Stomach (tissue), 9 donors: Measurements from ENCODE around the gene KCNK3. TPM values are rescaled to one million over a fixed set of nuclear protein-coding genes. Genes with fewer than 3 reads are reported as not detected.
A peak's percentile ranks its signal among the peaks of the same experiment; 100 is the strongest.

ENCODE experiments used
- DNase-seq, 2 donors: peaks; one replicate each; pipeline versions ENCODE4 v3.0.0 to v3.0.0-alpha.2; 2013 to 2019
- H3K27ac ChIP-seq, 5 donors: fragments of 200-600 bp in 4 of 5; sonication (generic) in 4 of 5; one replicate each; pipeline ENCODE4 v1.5.1; 2013 to 2019; ENCODE audit warnings: mild to moderate bottlenecking in 1 of 5, moderate library complexity in 1 of 5
- H3K27me3 ChIP-seq, 3 donors: fragments of 200-600 bp; sonication (generic); one replicate each; pipeline ENCODE4 v1.5.1; 2017 to 2019; ENCODE audit warnings: mixed run types in 1 of 3
- H3K36me3 ChIP-seq, 4 donors: fragments of 200-600 bp; sonication (generic); 1 replicate in 3 of 4; 2 replicates in 1 of 4; pipeline ENCODE4 v1.5.1; 2016 to 2019
- H3K4me1 ChIP-seq, 4 donors: fragments of 200-600 bp; sonication (generic); one replicate each; pipeline ENCODE4 v1.5.1; 2016 to 2019
- H3K4me3 ChIP-seq, 4 donors: fragments of 200-600 bp; sonication (generic) in 3 of 4; one replicate each; pipeline ENCODE4 v1.5.1; 2016 to 2019; ENCODE audit warnings: mild to moderate bottlenecking in 1 of 4
- H3K9me3 ChIP-seq, 4 donors: fragments of 200-600 bp; sonication (generic); one replicate each; pipeline ENCODE4 v1.5.1; 2016 to 2019
- CTCF ChIP-seq, 7 experiments: fragments of 450-650 bp in 4 of 7; fragments of 200-600 bp in 3 of 7; sonication (generic) in 3 of 7; IDR thresholded peaks; one replicate each; pipeline ENCODE4 v1.5.1; 2016 to 2019; ENCODE audit warnings: antibody characterized with exemption in 7 of 7, control low read depth in 2 of 7, mild to moderate bottlenecking in 1 of 7
- EP300 ChIP-seq: sonication (generic); formaldehyde crosslinking; IDR thresholded peaks from one replicate; pipeline ENCODE4 v1.6.1; 2017; ENCODE audit warnings: antibody characterized with exemption
- POLR2A ChIP-seq, 4 donors: fragments of 450-650 bp; IDR thresholded peaks; one replicate each; pipeline ENCODE4 v1.6.1; 2016; ENCODE audit warnings: antibody characterized with exemption in 4 of 4, control low read depth in 2 of 4, mild to moderate bottlenecking in 1 of 4, moderate library complexity in 1 of 4
- POLR2AphosphoS5 ChIP-seq, 3 donors: sonication (generic); formaldehyde crosslinking; IDR thresholded peaks; one replicate each; pipeline ENCODE4 v1.6.1; 2016; ENCODE audit warnings: antibody characterized with exemption in 3 of 3
- WGBS, 5 donors: extraction: QIAGEN DNeasy Blood & Tissue Kit in 3 of 5; methylation state at CpG; one replicate each; pipeline versions ENCODE4 v1.1.5 to v1.1.7; 2013 to 2018; 5-methylcytosine and 5-hydroxymethylcytosine counted together
- intact Hi-C: fragments of 100-400 bp; cut with DNase I; formaldehyde crosslinking; loops from one replicate; pipeline ENCODE4 v1.15.1; 2023; ENCODE audit warnings: low total_unique reads
- polyA plus RNA-seq, 3 donors: library from polyadenylated mRNA; stranded (reverse); fragments of 200-250 nt; gene quantifications; one replicate each; pipeline ENCODE4 v1.2.3, GENCODE V29; 2013
- total RNA-seq, 5 donors: library from RNA; depleted of rRNA; stranded (reverse); fragments of >200 nt; gene quantifications; one replicate each; pipeline versions ENCODE4 v1.1.0 to v1.2.3, GENCODE V29; 2014 to 2016
- donor health status: healthy with polysubstance abuse.
- donor health status: Bipolar disorder and iron deficiency.
- donor health status: healthy.

The KCNK3 gene
- total and polyA plus RNA-seq, 8 donors, result 0.62 to 22.8 (median 1.9) TPM

GRCh38 chr2:26687328-26687727, 5.2 kb upstream of the KCNK3 start:
- H3K9me3 ChIP-seq, result no peaks in the 10 kb centered on the region
- TF ChIP-seq POLR2AphosphoS5 (IDR thresholded peaks at IDR 0.05) (no peak), EP300 (no peak), CTCF (IDR thresholded peaks at IDR 0.05) (no peak), POLR2A (IDR thresholded peaks at IDR 0.05) (no peak)
- H3K4me1 ChIP-seq, result peaks cover 11 to 14% (median 12%) of the 10 kb centered on the region in 4 donors
- peaks cover 0 to 71% (median 10%) of the 10 kb centered on the region in 3 donors for H3K27me3 ChIP-seq
- H3K36me3 ChIP-seq, result no peaks in the 10 kb centered on the region
- no peak overlapping the region for H3K4me3 ChIP-seq
- no peak for DNase-seq
- WGBS, 5 donors, result 71 to 85% (median 74%) methylated on average over 2 to 4 of the region's 4 CpGs
- intact Hi-C loops, result no loop called here
- no peak overlapping the region for H3K27ac ChIP-seq

- no peaks in the 10 kb centered on the region for H3K36me3 ChIP-seq
- intact Hi-C loops, result no loop called here
- no peaks in the 10 kb centered on the region for H3K9me3 ChIP-seq
- H3K27me3 ChIP-seq, result peaks cover 0 to 74% (median 11%) of the 10 kb centered on the region in 3 donors
- no peak overlapping the region for H3K4me3 ChIP-seq
- no peak overlapping the region for H3K27ac ChIP-seq
- peaks cover 12 to 17% (median 14%) of the 10 kb centered on the region in 4 donors for H3K4me1 ChIP-seq
- WGBS, 5 donors, result 19 to 44% (median 30%) methylated on average over 5 of the region's 5 CpGs
- DNase-seq, result peak in 1 of 2 donors; percentile 48
- TF ChIP-seq CTCF (IDR thresholded peaks at IDR 0.05) (no peak), EP300 (no peak)
Observed at GRCh38 chr2:26687801-26688200, 4.7 kb upstream of the KCNK3 start.

GRCh38 chr2:26691161-26691560, 1.4 kb upstream of the KCNK3 start:
- H3K4me1 ChIP-seq, result peaks cover 20 to 34% (median 28%) of the 10 kb centered on the region in 4 donors
- peak overlapping the region in 3 of 5 donors; percentile 54 to 80 (median 70) for H3K27ac ChIP-seq
- no peak for DNase-seq
- TF ChIP-seq POLR2A (IDR thresholded peaks at IDR 0.05), result no peak
- no peak for TF ChIP-seq EP300
- no peak for TF ChIP-seq CTCF (IDR thresholded peaks at IDR 0.05)
- TF ChIP-seq POLR2AphosphoS5 (IDR thresholded peaks at IDR 0.05), result no peak
- intact Hi-C loops, result no loop called here
- no peak overlapping the region for H3K4me3 ChIP-seq
- H3K27me3 ChIP-seq, result peaks cover 0 to 88% (median 44%) of the 10 kb centered on the region in 3 donors
- H3K9me3 ChIP-seq, result no peaks in the 10 kb centered on the region
- H3K36me3 ChIP-seq, result no peaks in the 10 kb centered on the region
- WGBS, 5 donors, result 50 to 65% (median 57%) methylated on average over 2 to 3 of the region's 3 CpGs

GRCh38 chr2:26691881-26692278, 642 bp upstream of the KCNK3 start:
- Histone ChIP-seq H3K4me3 (peak overlapping the region in 2 of 4 donors; percentile 6 to 25), H3K9me3 (no peaks in the 10 kb centered on the region), H3K27me3 (peaks cover 0 to 88% (median 51%) of the 10 kb centered on the region in 3 donors), H3K4me1 (peaks cover 20 to 34% (median 28%) of the 10 kb centered on the region in 4 donors), H3K27ac (peak overlapping the region in 4 of 5 donors; percentile 54 to 80 (median 64)), H3K36me3 (no peaks in the 10 kb centered on the region)
- intact Hi-C loops, result no loop called here
- TF ChIP-seq POLR2A (IDR thresholded peaks at IDR 0.05) (no peak), POLR2AphosphoS5 (IDR thresholded peaks at IDR 0.05) (peak in 1 of 3 donors; percentile 69)
- no peak for DNase-seq
- whole genome bisulfite sequencing, 5 donors, result 19 to 49% (median 29%) methylated on average over 3 to 6 of the region's 6 CpGs
